Measurements from ENCODE around the gene RAB34. TPM values are rescaled to one million over a fixed set of nuclear protein-coding genes. Genes with fewer than 3 reads are reported as not detected.

RAB34 gene
- total and polyA plus RNA-seq, 11 donors: 11.5 to 31.7 (median 17.7) TPM

GRCh38 chr17:28758411-28759121, 40.9 kb upstream of the RAB34 start:
- H3K9me3 ChIP-seq: no peaks in the 10 kb centered on the region
- H3K36me3 ChIP-seq: peaks cover 0 to 35% (median 25%) of the 10 kb centered on the region in 9 donors
- peaks cover 0 to 26% (median 13%) of the 10 kb centered on the region in 12 donors for H3K4me1 ChIP-seq
- intact Hi-C loops (cut with DNase I): loop anchor here in 1 of 10 donors (5.0 kb wide), 1 partner anchor 149 kb away; no protein-coding TSS in a partner anchor
- H3K27me3 ChIP-seq: no peaks in the 10 kb centered on the region
- WGBS, 4 donors: 94 to 97% (median 96%) methylated on average over 22 to 32 of the region's 32 CpGs
- H3K27ac ChIP-seq: no peak overlapping the region
- no peak for TF ChIP-seq POLR2A (IDR thresholded peaks at IDR 0.05)
- TF ChIP-seq CTCF (IDR thresholded peaks at IDR 0.05): no peak
- DNase-seq (no peak), ATAC-seq (no peak)
- no peak overlapping the region for H3K4me3 ChIP-seq

DNA sequence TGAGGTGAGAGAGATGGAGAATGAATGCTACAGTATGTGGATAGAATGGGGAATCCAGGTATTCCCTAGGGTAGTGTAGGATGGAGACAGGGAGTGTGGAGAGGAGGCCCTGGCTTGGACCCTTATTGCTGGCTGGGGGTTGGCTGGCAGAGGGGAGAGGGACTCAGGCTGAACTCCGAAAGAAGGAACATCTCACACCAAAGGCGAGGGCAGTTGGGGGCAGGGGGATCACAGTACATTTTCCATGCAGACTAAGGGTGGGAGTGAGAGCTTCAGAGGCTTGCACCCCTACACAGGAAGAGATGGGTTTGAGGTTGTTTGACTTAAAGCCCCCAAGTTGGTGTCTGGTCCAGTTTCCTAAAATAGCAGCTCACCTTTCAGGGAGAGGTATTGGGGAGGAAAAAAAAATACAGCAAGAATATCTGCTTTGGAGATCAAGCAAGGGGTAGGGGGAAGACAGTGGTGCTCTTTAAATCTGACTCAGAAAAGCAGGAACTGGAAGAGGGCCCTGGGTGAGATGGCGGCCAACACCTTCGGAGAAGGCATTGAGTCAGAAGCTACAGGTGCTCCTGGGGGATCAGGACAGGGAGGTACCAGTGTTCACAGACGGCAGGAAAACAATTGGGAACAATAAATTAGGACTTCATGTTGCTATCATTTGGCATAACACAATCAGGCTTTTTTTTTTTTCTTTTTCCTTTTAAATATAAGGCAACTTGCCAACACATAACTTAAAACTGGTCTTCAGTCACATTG, 38.6 kb upstream of the RAB34 start:
- no peak for TF ChIP-seq CTCF (IDR thresholded peaks at IDR 0.05)
- TF ChIP-seq POLR2A (IDR thresholded peaks at IDR 0.05): no peak
- Histone ChIP-seq H3K4me3 (no peak overlapping the region), H3K27ac (no peak overlapping the region), H3K4me1 (peaks cover 0 to 16% (median 7%) of the 10 kb centered on the region in 12 donors), H3K27me3 (no peaks in the 10 kb centered on the region), H3K9me3 (no peaks in the 10 kb centered on the region), H3K36me3 (peaks cover 0 to 35% (median 25%) of the 10 kb centered on the region in 9 donors)
- intact Hi-C loops (cut with DNase I): loop anchor here in 1 of 10 donors (5.0 kb wide), 1 partner anchor 151 kb away; no protein-coding TSS in a partner anchor
- DNase-seq (no peak), ATAC-seq (no peak)
- WGBS, 4 donors: 71 to 78% (median 71%) methylated on average over 5 of the region's 5 CpGs

GRCh38 chr17:28755486-28755885, 37.8 kb upstream of the RAB34 start:
- intact Hi-C loops (cut with DNase I): loop anchor here in 1 of 10 donors (5.0 kb wide), 1 partner anchor 152 kb away; no protein-coding TSS in a partner anchor
- ATAC-seq: no peak
- no peaks in the 10 kb centered on the region for H3K27me3 ChIP-seq
- H3K36me3 ChIP-seq: peaks cover 0 to 35% (median 25%) of the 10 kb centered on the region in 9 donors
- no peak overlapping the region for H3K4me3 ChIP-seq
- H3K9me3 ChIP-seq: no peaks in the 10 kb centered on the region
- H3K4me1 ChIP-seq: peaks cover 0 to 9% (median 2%) of the 10 kb centered on the region in 12 donors
- no peak overlapping the region for H3K27ac ChIP-seq
- no peak for DNase-seq
- TF ChIP-seq POLR2A (IDR thresholded peaks at IDR 0.05) (no peak), CTCF (IDR thresholded peaks at IDR 0.05) (no peak)
- 84 to 95% (median 91%) methylated on average over 7 of the region's 7 CpGs for WGBS, 4 donors

Data from heart left ventricle (tissue), 16 donors.